GM12864 (cell line): ENCODE results near the gene BAIAP2.

Experiments
- DNase-seq: peaks from one replicate; pipeline ENCODE4 v3.0.0-alpha.2; 2011; ENCODE audit warnings: low read depth
- H3K4me3 ChIP-seq: 2 replicates; pipeline ENCODE4 v1.5.1; 2011; ENCODE audit warnings: mild to moderate bottlenecking, low read depth, low read length, control low read depth
- TF ChIP-seq, protein P1 (sequence below): IDR thresholded peaks from 2 replicates; pipeline ENCODE4 v1.5.1; 2011; ENCODE audit warnings: low read depth, mild to moderate bottlenecking, moderate library complexity, low read length, control low read depth, inconsistent platforms; ENCODE audit errors: missing control alignments

BAIAP2 gene

DNA sequence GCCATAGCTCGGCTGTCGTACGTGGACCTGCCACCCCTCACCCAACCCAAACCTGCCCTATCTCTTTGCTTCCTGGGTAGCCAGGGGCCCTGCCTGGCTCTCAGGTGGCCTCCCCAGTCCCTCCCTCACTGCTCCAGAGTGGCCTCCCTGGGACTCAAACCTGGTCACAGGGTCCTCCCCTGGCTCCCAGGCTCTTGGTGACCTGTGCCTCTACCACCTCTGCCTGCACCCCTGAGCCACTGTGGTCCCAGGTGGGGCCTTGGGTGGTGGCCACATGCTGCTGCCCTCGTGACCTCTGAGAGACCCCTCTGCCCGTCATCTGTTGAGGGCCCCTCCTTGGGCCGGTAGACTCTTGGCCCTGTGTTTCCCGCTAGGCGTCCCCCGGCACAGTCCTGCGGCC is 65.7 kb downstream of the BAIAP2 start:
- DNase-seq = no peak
- H3K4me3 ChIP-seq = no peak overlapping the region
- TF ChIP-seq, protein P1, sequence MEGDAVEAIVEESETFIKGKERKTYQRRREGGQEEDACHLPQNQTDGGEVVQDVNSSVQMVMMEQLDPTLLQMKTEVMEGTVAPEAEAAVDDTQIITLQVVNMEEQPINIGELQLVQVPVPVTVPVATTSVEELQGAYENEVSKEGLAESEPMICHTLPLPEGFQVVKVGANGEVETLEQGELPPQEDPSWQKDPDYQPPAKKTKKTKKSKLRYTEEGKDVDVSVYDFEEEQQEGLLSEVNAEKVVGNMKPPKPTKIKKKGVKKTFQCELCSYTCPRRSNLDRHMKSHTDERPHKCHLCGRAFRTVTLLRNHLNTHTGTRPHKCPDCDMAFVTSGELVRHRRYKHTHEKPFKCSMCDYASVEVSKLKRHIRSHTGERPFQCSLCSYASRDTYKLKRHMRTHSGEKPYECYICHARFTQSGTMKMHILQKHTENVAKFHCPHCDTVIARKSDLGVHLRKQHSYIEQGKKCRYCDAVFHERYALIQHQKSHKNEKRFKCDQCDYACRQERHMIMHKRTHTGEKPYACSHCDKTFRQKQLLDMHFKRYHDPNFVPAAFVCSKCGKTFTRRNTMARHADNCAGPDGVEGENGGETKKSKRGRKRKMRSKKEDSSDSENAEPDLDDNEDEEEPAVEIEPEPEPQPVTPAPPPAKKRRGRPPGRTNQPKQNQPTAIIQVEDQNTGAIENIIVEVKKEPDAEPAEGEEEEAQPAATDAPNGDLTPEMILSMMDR = no peak

DNA sequence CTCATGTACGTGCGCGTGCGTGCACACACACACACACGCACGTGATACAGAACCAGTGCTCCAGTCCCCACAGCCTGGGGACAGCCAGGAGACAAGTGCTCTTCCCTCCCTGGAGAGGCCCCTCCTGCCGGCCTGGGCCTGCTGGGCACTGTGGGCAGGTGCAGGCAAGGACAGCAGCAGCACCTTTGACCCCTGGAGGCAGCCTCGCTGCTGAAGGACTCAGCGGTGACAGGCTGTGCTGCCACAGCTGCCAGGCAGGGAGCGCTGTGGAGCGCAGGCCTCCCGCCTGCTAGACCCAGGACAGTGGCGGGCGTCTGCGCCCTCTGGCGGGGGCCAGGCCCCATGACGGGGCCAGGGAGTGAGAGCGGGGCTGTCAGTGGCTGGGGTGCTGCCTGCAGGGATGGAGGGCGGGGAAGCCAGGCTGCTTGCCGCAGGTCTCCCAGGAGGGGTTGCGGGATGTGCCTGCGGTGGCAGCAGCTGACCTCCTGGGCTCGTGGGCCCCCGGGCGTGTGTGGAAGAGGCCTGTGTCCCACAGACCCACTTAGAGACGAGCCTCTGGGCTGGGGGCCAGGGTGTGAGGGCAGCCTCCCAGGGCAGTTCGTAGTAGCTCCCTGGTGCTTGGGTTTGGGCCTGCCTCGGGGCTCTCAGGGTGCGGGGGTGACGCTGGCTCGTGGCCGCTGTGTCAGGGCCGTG is 66.8 kb downstream of the BAIAP2 start:
- TF ChIP-seq, protein P1 = peak; percentile 100
- H3K4me3 ChIP-seq = no peak overlapping the region
- peak; percentile 38 for DNase-seq

DNA sequence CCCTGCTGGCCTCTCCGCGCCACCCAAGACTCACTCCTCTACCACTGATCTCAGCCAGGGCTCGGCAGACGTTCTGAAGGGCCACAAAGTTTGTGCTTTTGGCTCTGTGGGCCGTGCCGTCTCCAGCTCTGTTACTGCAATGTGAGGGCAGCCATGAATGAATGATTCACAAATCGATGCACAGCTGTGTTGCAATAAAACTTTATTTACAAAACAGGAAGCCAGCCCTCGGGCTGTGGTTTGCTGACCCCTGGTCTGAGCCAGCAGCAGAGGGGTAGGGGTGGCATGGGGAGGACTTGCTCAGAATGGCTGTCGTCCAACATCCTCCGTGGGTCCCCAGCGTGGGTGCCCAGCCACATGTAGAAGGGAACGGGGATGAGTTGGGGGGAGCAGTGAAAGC is 67.4 kb downstream of the BAIAP2 start:
- H3K4me3 ChIP-seq = no peak overlapping the region
- TF ChIP-seq, protein P1 = no peak
- DNase-seq = no peak

DNA sequence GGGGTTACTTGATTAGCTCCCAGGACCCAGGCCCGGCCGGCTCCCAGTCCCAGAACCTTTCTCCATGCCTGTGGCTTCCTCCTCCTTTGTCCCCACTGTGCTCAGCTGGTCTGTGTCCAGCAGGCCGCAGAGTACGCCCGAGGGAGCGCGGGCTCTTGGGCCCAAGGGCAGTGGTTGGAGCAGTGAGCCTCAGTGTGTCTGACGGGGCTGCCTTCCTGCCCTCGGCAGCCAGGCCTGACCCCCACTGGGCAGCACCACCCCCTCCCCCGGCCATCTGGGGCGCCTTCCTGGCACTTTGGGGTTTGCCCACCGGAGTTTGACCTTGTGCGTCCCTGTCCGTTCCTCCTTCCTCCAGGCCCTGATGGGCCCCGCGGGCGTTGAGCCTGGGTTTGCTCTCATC is 67.9 kb downstream of the BAIAP2 start:
- DNase-seq = no peak
- TF ChIP-seq, protein P1 = no peak

DNA sequence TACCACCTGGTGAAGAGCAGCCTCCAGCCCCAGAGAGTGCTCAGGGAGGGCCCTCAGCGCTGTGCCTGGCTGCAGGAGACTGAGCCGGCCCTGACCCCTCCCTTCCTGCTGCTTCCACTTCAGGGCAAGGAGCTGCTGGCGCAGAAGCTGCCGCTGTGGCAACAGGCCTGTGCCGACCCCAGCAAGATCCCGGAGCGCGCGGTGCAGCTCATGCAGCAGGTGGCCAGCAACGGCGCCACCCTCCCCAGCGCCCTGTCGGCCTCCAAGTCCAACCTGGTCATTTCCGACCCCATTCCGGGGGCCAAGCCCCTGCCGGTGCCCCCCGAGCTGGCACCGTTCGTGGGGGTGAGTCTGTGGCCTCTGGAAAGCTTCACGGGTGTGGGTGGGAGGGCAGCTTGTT is 68.4 kb downstream of the BAIAP2 start:
- TF ChIP-seq, protein P1 = no peak
- no peak overlapping the region for H3K4me3 ChIP-seq
- DNase-seq = no peak

More for the DNA sequence above, 67.9 kb downstream of the BAIAP2 start:
- no peak overlapping the region for H3K4me3 ChIP-seq

DNA sequence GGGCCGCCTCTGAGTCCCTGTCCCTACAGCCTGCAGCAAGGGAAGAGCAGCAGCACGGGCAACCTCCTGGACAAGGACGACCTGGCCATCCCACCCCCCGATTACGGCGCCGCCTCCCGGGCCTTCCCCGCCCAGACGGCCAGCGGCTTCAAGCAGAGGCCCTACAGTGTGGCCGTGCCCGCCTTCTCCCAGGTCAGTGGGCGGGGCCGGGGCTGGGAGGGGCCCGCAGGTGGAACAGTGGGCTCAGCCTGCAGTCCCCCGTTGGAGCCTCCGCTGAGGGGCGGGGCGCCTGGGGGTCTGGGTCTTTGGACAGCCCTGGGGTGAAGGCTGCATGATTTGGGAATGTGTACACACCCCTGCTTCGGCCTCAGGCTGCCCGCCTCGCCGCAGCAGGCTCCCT is 71.8 kb downstream of the BAIAP2 start:
- TF ChIP-seq, protein P1 = no peak
- DNase-seq = no peak
- H3K4me3 ChIP-seq = no peak overlapping the region

DNA sequence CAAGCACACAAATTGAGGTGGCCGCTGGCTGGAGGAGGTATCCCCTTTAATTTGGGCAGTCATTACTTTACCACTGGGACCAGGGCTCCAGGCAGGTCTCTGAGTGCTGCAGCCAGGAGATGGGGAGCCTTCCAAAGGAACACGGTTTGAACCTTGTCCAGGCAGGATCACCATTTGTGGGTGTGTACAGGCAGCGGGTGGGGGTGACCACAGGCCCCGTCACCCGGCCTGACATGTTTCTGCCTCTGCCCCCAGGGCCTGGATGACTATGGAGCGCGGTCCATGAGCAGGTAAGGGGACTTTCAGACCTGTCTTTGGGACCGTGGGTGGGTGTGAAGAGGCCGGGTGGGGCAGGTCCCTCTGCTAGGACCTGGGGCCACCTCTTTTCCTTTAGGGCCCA is 73.3 kb downstream of the BAIAP2 start:
- no peak for DNase-seq
- H3K4me3 ChIP-seq = no peak overlapping the region
- TF ChIP-seq, protein P1 = no peak
